ENCODE data around the gene ACVR1B.

Gene ACVR1B

GRCh38 chr12:51917746-51918453 is 33.6 kb upstream of the ACVR1B start:
- no peak for DNase-seq

- DNase-seq = no peak
Measured at GRCh38 chr12:51920046-51920445, 31.5 kb upstream of the ACVR1B start.

DNA sequence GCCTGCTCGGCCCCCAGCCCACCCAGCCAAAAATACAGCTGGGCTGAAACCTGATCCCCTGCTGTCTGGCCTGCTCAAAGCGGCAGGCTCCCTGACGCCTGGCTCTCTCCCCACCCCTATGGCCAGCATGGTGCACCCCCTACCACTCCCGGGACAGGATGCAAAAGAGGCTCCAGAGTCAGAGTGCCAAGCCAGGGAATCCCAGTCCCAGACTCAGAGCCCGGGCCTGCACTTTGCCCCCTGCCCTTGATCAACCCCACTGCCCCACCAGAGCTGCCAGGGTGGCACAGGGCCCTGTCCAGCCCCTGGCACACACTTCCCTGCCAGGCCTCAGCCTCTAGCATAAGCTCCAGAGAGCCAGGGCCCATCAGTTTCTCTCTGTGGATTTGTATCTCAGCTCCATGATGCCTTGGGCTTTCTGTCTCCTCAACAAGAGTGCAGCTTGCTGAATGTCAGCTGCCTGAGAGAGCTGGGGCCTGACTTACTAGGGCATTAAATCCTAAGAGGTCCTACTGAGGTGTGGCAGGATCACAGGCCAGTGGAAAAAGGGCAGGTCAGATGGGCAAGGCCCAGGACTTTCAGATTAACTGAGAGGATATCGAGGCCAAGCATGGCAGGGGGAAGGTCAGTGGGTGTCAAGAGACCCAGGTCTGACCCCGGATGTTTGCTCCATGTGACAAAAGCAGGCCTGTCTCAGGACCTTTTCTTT is 30.3 kb upstream of the ACVR1B start:
- no peak for DNase-seq

DNA sequence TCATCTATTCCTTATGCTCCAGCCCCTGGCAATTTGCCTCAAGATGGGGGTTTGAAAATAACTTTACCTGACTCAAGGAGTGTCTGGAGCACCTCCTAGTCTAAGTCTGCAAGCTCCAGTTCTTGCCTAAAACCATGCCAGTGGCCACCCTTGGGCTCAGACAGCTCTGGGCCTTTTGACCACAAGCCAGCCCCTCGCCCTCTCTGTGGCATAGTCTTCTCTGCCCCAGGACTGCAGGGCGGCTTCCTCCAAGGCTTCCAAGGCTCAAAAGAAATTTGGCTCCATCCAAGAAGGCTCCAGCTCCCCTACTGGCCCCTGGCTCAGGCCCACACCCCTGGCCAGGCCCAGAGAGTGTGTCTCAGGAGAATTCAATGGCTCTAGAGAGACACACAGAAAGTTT is 29.4 kb upstream of the ACVR1B start:
- DNase-seq = no peak

- DNase-seq = no peak
Measured at GRCh38 chr12:51922762-51923505, 28.6 kb upstream of the ACVR1B start.

- DNase-seq = no peak
Measured at GRCh38 chr12:51923506-51924365, 27.8 kb upstream of the ACVR1B start.

DNA sequence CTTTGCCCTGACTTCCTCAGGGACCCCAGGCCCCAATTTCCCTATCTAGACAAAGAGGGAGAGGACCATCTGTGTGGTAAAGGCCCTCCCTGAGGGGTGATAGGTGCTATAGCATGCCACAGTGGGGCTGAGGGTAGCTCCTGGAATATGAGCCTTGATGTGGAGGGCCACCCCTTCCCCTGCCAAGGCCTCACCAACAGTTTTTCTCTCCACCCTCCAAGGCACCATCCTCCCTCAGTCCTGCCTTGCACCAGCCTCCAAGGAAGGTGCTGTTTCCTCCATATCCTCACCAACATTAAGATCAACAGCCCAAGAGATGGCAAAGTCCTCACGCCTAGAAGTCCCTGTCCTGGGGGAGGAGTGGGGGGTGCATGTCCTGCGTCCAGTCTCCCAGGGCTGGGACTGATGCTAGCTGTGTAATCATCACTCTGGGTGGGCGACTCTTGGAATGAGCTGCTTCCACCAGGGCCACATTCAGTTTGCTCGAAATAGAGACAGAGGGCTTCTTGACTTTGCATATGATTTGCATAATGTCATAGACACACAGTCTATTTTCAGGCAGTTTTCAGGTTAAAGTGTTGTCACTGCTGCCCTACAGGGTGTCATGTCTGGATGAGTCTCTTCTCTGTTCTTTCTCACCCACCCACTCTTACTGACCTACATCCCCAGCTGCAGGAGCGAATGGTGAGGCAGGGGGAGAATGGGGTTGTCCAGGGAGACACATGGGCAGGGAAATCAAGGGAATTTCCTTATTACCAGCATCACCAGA is 26.8 kb upstream of the ACVR1B start:
- no peak for DNase-seq

DNA sequence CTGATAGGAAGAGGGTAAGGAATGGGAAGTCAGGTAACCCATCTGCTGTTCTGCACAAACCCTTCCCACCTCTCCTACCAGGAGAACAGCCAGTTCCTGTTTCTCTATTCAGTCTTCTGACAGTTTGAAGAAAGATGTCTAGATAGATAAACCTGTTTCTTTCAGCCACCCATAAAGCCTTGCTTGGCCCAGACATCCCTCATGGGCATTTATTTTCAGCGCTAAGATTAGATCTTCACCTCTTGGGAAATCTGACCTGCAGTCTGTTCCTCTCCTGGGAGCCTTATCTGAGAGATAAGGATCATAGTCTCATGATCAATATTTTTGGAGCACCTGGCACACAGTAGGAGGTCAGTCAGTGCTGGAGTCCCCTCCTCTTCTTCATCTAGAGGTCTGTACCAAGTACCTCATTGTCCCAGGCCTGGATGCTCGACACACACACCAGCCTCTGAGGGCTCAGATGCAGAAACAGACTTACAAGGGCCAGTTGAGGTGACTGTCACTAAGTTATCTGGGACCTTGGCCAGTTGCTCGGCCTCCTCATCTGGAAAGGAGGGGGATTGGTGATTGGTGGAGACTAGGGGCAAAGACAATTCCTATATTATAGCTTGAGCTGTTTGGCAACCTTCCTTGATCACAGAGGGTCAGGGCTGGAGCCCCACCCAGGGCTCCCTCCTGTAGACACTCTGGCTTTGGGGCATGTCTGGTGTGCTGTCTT is 26.0 kb upstream of the ACVR1B start:
- no peak for DNase-seq

DNA sequence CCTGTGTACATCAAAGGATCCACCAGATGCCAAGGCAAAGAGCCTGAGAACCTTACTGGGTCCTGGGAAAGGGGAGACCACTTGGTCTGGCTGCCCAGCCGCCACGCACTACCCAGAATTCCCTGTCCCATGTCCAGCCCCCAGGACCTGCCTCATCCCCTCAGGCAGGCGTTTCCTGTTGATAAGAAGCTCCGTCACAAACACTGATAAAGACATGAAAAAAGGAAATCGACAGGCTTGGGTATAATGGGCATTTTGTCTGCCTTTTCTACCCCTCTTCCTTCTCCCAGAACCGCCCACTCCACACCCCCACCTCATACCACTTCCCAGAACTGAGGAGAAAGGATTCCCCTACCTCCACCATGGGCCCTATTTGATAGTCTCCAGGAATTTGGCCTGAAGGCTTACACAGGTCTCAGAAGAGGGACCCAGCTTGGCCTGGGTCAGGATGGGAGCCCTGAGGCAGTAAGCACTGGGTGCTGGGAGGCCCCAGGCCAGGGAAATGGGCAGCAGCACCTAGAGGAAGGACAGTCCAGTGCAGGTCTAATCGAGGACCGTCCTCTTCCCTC is 25.4 kb upstream of the ACVR1B start:
- DNase-seq = no peak

DNA sequence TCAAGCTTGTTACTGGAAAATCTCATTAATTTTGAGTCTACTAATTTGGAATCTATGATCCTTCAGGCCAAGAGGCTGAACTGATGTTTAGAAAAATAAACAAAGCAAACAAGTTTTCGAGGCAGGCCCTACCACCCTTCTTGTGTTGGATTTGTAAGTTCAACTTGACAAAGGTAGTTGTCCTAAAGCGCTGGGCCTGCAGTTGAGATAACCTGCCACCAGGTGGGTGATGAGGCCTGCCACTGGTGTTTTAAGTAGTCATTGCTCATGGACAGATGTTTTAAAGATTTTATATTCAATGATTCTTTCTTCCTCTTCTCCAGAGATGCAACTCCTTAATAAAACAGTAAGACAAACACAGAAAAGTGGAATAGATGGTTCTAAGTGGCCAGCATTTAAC is 24.8 kb upstream of the ACVR1B start:
- DNase-seq = no peak

DNA sequence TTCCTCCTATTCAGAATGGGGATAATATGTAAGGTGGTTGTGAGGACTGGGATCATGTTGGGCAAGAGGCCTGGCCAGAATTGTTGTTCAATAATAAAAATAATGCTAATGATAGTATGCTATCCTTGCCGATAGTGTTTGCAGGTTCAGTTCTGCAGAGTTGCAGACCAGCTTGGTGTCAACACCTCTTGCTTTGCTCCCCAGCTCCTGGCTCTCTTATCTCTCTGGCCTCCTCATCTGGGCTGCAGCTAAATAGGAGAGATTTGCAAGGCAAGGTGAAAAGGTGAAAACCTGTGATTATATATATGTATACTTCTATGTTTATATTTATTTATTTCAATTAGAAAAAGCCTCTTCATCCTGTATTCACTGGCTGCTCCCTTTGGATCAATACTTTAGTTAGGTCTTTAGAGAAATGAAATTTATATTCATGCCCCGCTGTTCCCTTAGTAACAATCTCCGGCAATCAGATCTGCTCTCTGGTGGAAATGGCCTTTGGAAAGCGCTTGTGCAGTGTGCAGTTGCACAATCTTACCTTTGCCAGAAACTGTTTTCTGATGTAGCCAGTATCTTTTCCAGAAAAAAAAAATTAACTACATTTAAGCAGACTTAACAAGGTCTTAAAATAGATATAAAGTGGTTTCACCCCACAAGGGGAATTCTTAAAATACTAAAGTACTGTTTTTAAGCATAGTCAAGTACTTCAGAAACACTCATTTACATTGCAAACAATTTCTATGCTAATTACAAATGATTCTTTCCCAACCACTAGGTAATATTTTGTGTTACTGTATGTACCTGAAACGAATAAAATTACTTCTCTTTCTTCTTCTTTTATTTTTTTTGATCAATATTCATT is 19.1 kb upstream of the ACVR1B start:
- no peak for DNase-seq

DNA sequence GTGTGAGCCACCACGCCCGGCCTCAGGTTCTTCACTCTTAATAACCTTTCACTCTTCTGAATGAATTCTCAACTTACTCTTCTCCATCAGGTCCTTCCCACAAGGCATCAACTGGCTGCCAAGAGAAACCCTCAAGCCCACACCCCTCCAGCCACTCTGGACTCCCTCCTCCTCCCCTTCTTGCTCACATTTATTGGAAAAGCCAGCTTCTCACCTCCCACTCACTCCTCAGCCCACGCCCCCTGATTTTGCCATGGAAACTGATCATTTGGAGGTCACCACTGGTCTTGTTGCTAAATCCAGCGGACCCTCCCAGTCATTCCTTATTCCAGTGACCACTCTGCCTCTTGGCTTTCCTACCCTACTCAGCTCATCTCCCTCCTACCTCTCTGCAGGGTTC is 17.4 kb upstream of the ACVR1B start:
- no peak for DNase-seq

DNA sequence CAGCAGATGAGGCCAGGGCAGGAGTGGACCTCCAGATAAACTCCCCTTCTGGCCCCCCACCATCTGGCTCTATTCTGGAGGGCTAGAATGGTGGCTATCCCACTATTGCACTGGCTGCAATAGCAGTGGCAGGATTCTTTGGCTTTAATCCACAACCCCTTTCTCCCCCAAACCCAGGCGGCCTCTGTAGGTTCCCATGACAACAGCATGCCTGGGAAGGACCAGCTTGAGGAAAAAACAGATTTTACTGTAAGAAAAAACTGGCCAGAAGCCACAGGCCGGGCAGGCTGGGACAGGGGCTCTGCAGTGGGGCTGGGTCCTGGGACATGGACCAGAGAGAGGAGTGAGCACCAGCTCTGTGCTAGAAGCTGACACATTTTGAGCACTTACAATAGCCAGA is 13.6 kb upstream of the ACVR1B start:
- no peak for DNase-seq

DNA sequence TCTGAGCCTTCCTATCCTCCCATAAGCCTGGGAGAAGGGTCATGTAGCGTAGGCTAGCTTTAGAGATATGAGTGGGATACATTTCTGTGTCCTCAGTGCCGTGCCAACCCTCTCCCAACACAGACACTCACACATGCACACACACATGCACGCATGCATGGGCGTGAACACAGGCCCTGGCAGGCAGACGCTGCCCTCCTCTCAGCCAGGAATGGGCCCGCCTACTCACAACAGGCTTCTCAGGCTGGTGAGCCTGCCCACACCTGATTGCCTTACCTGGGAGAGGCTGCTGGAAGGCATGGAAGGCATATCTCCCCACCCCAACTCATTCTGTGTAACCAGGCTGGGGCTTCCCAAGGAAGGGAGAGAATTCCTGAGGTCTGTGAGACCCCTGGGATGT is 12.8 kb upstream of the ACVR1B start:
- no peak for DNase-seq

DNA sequence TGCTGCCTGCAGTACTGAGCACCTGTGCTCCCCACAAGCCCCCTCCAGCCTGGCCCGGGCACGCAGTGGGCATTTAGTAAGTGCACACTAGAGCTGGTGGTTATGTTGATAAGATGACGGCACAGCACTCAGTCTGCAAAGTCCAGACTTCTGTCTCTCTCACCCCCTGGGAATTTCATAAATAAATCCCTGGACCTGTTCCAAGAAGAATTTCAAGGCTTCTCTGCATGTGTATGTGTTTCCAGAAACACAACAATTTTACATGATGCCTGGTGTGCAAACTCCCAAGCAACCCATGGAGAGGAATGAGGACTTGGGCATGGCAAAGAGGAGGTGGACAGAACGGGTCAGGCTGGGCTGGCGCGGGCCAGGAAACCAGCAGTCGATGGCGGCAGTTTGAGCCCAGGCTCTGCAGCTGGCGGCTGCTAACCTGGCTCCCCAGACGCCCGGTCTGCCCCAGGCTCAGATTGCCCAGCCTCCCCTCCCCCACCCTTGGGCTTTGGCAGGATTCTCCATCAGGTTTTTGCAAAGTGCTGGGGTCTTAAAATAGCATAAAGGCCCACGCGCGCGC is 10.4 kb upstream of the ACVR1B start:
- DNase-seq = peak; percentile 50

GRCh38 chr12:51941604-51942003 is 9.9 kb upstream of the ACVR1B start:
- DNase-seq = no peak

DNA sequence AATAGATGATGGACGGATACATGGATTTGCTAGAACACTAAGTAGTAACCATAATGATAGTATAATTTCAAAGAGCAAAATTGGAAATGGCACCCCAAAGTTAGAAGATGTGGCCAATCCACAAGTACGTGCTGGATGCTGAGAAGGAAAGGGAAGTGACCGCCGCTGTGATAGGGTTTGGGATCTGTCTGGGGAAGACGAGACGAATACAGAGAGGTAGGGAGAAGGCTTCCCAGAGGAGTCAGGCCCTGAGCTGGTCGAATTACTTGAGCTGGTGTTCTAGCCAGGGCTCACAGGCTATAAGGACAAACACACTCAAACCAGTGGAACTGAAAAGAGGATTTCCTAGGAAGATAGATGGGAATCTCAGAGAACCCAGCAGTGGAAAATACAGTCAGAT is 9.4 kb upstream of the ACVR1B start:
- DNase-seq = no peak

GRCh38 chr12:51942501-51943000 is 8.9 kb upstream of the ACVR1B start:
- DNase-seq = no peak

- no peak for DNase-seq
Measured at GRCh38 chr12:51943346-51943745, 8.2 kb upstream of the ACVR1B start.

Measured in NCI-H1105 (cell line).